Colonic mucosa (tissue), 4 donors: ENCODE data around the gene HYI. TPM values are rescaled to one million over a fixed set of nuclear protein-coding genes. Genes with fewer than 3 reads are reported as not detected.

Experiments
- DNase-seq: peaks from one replicate; pipeline ENCODE4 v3.0.0-alpha.2; 2020
- H3K27ac ChIP-seq: fragments of 200-600 bp; one replicate; pipeline ENCODE4 v1.8.0; 2021
- H3K27me3 ChIP-seq: fragments of 200-600 bp; one replicate; pipeline ENCODE4 v1.8.0; 2021
- H3K36me3 ChIP-seq: fragments of 200-600 bp; one replicate; pipeline ENCODE4 v1.8.0; 2021
- H3K4me1 ChIP-seq: fragments of 200-600 bp; one replicate; pipeline ENCODE4 v1.8.0; 2021; ENCODE audit warnings: mild to moderate bottlenecking
- H3K4me3 ChIP-seq: fragments of 200-600 bp; one replicate; pipeline ENCODE4 v1.8.0; 2021
- H3K9ac ChIP-seq, 2 donors: one replicate each; pipeline ENCODE4 v1.7.0; 2013; ENCODE audit warnings: control low read depth in 2 of 2, low read depth in 2 of 2, low read length in 2 of 2
- H3K9me3 ChIP-seq: fragments of 200-600 bp; one replicate; pipeline ENCODE4 v1.8.0; 2021
- CTCF ChIP-seq: fragments of 200-600 bp; IDR thresholded peaks from one replicate; pipeline ENCODE4 v1.8.0; 2022; ENCODE audit warnings: antibody characterized with exemption, mild to moderate bottlenecking
- intact Hi-C: fragments of 100-400 bp; cut with DNase I; formaldehyde crosslinking; loops from one replicate; pipeline ENCODE4 v1.14.1; 2022
- total RNA-seq, 2 donors: library from RNA; stranded (reverse); fragmentation: NEBNext Ultra II Directional in 1 of 2; extraction: Animal tissue kit (Norgen Biotek cat#: 25700) in 1 of 2; gene quantifications; one replicate each; pipeline ENCODE4 v1.2.1, GENCODE V29; 2021
- donor health status: healthy.
- donor health status: DM: no; HTN: no; CAD: no.
- donor health status: DM: no; HTN: no; CAD: no.

Gene HYI
- total RNA-seq, 2 donors from 2014 or later: 50.8 to 55.6 TPM

- Histone ChIP-seq H3K9me3 (no peaks in the 10 kb centered on the region), H3K9ac (no peak overlapping the region), H3K27me3 (no peaks in the 10 kb centered on the region), H3K27ac (no peak overlapping the region), H3K36me3 (peaks cover 18% of the 10 kb centered on the region), H3K4me1 (peaks cover 3% of the 10 kb centered on the region), H3K4me3 (no peak overlapping the region)
- no peak for DNase-seq
- intact Hi-C loops: no loop called here
- no peak for TF ChIP-seq CTCF
Observed at GRCh38 chr1:43448955-43449707, 4.6 kb downstream of the HYI start.

DNA sequence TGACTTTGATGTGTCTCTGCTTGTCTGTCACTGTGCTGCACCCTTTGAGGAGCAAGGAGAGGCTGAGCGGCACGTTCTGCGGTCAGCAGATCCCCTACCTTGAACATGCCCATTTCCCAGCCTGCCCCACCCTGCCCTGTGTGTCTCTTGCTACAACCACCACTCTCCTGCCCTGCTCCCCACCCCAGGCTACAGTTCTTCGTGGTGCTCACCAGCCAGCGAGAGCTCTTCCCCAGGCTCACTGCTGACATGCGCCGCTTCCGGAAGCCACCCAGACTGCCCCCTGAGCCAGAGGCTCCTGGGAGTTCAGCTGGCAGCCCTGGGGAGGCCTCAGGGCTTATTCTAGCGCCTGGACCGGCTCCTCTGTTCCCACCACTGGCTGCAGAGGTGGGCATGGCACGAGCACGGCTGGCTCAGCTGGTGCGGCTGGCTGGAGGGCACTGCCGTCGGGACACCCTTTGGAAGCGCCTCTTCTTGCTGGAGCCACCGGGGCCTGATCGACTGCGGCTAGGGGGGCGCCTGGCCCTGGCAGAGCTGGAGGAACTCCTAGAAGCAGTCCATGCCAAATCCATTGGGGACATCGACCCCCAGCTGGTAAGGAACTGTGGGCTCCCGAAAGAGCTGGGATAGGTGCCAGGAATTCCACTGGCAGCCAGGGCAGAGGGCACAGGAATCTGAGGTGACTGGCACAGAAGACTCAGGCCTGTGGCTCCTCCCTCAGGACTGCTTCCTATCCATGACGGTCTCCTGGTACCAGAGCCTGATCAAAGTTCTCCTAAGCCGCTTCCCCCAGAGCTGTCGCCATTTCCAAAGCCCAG lies 5.6 kb downstream of the HYI start:
- Histone ChIP-seq H3K27ac (no peak overlapping the region), H3K4me1 (peaks cover 3% of the 10 kb centered on the region), H3K27me3 (no peaks in the 10 kb centered on the region), H3K4me3 (no peak overlapping the region), H3K9me3 (no peaks in the 10 kb centered on the region), H3K36me3 (peaks cover 18% of the 10 kb centered on the region), H3K9ac (no peak overlapping the region)
- no peak for TF ChIP-seq CTCF
- intact Hi-C loops: no loop called here
- no peak for DNase-seq

GRCh38 chr1:43446881-43447835 lies 6.6 kb downstream of the HYI start:
- intact Hi-C loops: no loop called here
- H3K27ac ChIP-seq: no peak overlapping the region
- H3K36me3 ChIP-seq: peaks cover 18% of the 10 kb centered on the region
- H3K27me3 ChIP-seq: no peaks in the 10 kb centered on the region
- no peaks in the 10 kb centered on the region for H3K4me1 ChIP-seq
- H3K9ac ChIP-seq: no peak overlapping the region
- no peak overlapping the region for H3K4me3 ChIP-seq
- no peak for TF ChIP-seq CTCF
- no peaks in the 10 kb centered on the region for H3K9me3 ChIP-seq
- no peak for DNase-seq

DNA sequence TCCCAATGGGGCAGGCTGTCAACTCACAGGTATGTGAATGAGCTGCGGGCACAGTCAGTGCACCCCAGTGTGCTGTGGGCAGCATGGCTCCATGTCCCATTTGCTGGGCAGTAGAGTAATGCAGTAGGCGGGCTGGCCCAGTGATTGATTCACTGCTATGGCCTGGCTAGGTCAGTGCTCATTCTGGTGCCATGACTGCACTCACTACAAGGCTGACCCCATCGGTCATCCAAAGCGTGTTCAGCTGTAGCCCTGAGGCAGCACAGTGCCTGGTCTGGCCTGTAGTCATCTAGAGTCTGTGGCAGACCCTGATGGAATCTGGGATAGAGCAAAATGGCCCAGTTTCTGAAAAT lies 7.4 kb downstream of the HYI start:
- peaks cover 18% of the 10 kb centered on the region for H3K36me3 ChIP-seq

More for the DNA sequence above, 7.4 kb downstream of the HYI start:
- no peak for DNase-seq
- no peak for TF ChIP-seq CTCF
- no peak overlapping the region for H3K4me3 ChIP-seq
- no peak overlapping the region for H3K9ac ChIP-seq
- no peaks in the 10 kb centered on the region for H3K9me3 ChIP-seq
- intact Hi-C loops: no loop called here
- H3K27me3 ChIP-seq: no peaks in the 10 kb centered on the region
- no peak overlapping the region for H3K27ac ChIP-seq
- no peaks in the 10 kb centered on the region for H3K4me1 ChIP-seq
